Measurements from ENCODE around the gene HDAC3. TPM values are rescaled to one million over a fixed set of nuclear protein-coding genes. Genes with fewer than 3 reads are reported as not detected.

The HDAC3 gene
- total RNA-seq, 1 experiment from 2014 or later = 84.9 TPM

GRCh38 chr5:141657937-141658545 is 21.4 kb upstream of the HDAC3 start:
- DNase-seq (ENCODE audit: low spot score) = no peak

- DNase-seq (ENCODE audit: low spot score) = no peak
Measured at GRCh38 chr5:141657404-141657803, 20.8 kb upstream of the HDAC3 start.

- no peak for DNase-seq (ENCODE audit: low spot score)
Measured at GRCh38 chr5:141656396-141656795, 19.7 kb upstream of the HDAC3 start.

- DNase-seq (ENCODE audit: low spot score) = no peak
Measured at GRCh38 chr5:141655020-141655419, 18.4 kb upstream of the HDAC3 start.

GRCh38 chr5:141654298-141654697 is 17.6 kb upstream of the HDAC3 start:
- DNase-seq (ENCODE audit: low spot score) = no peak

- no peak for DNase-seq (ENCODE audit: low spot score)
Measured at GRCh38 chr5:141651728-141652105, 15.1 kb upstream of the HDAC3 start.

GRCh38 chr5:141650851-141651727 is 14.4 kb upstream of the HDAC3 start, which contains the start of gene FCHSD1:
FCHSD1 (minus strand) TSS chr5:141651418; CDS start chr5:141651368, 50 bp downstream.
- DNase-seq (ENCODE audit: low spot score) = peak; percentile 83

- no peak for DNase-seq (ENCODE audit: low spot score)
Measured at GRCh38 chr5:141649972-141650371, 13.3 kb upstream of the HDAC3 start.

GRCh38 chr5:141649056-141649688 is 12.5 kb upstream of the HDAC3 start:
- DNase-seq (ENCODE audit: low spot score) = no peak

GRCh38 chr5:141647851-141648250 is 11.2 kb upstream of the HDAC3 start:
- DNase-seq (ENCODE audit: low spot score) = no peak

- DNase-seq (ENCODE audit: low spot score) = no peak
Measured at GRCh38 chr5:141647242-141647641, 10.6 kb upstream of the HDAC3 start.

GRCh38 chr5:141646026-141646425 is 9.4 kb upstream of the HDAC3 start:
- no peak for DNase-seq (ENCODE audit: low spot score)

- peak; percentile 74 for DNase-seq (ENCODE audit: low spot score)
Measured at GRCh38 chr5:141641634-141642267, 5.1 kb upstream of the HDAC3 start.

GRCh38 chr5:141640698-141641097 is 4.0 kb upstream of the HDAC3 start:
- no peak for DNase-seq (ENCODE audit: low spot score)

- DNase-seq (ENCODE audit: low spot score) = no peak
Measured at GRCh38 chr5:141640051-141640415, 3.4 kb upstream of the HDAC3 start.

- DNase-seq (ENCODE audit: low spot score) = no peak
Measured at GRCh38 chr5:141639357-141640050, 2.9 kb upstream of the HDAC3 start.

- no peak for DNase-seq (ENCODE audit: low spot score)
Measured at GRCh38 chr5:141638771-141639170, 2.1 kb upstream of the HDAC3 start.

- DNase-seq (ENCODE audit: low spot score) = peak; percentile 56
Measured at GRCh38 chr5:141637767-141638419, 1.2 kb upstream of the HDAC3 start.

- no peak for DNase-seq (ENCODE audit: low spot score)
Measured at GRCh38 chr5:141637123-141637766, 596 bp upstream of the HDAC3 start.

- no peak for DNase-seq (ENCODE audit: low spot score)
Measured at GRCh38 chr5:141636106-141636412, 590 bp downstream of the HDAC3 start.

GRCh38 chr5:141635646-141636045 is 1.0 kb downstream of the HDAC3 start:
- no peak for DNase-seq (ENCODE audit: low spot score)
